ENCODE results near the gene COLEC12. TPM values are rescaled to one million over a fixed set of nuclear protein-coding genes. Genes with fewer than 3 reads are reported as not detected.
A peak's percentile ranks its signal among the peaks of the same experiment; 100 is the strongest.

The COLEC12 gene
- total RNA-seq, 3 donors from 2014 or later = 11.7 to 57.3 (median 14.7) TPM

GRCh38 chr18:424668-425067, 75.8 kb downstream of the COLEC12 start:
- no peak overlapping the region for H3K4me3 ChIP-seq
- no peak for DNase-seq (ENCODE audit: low spot score in 2 of 2)
- intact Hi-C loops (cut with DNase I; ENCODE audit: low total_unique reads) = no loop called here
- no peaks in the 10 kb centered on the region for H3K9me3 ChIP-seq
- no peaks in the 10 kb centered on the region for H3K36me3 ChIP-seq
- TF ChIP-seq POLR2AphosphoS5 (IDR thresholded peaks at IDR 0.05) (no peak), POLR2A (IDR thresholded peaks at IDR 0.05) (no peak), CTCF (IDR thresholded peaks at IDR 0.05) (no peak)
- H3K27me3 ChIP-seq = no peaks in the 10 kb centered on the region
- H3K27ac ChIP-seq = peak overlapping the region in 1 of 2 donors; percentile 55
- H3K4me1 ChIP-seq = no peaks in the 10 kb centered on the region

- H3K4me1 ChIP-seq = no peaks in the 10 kb centered on the region
- H3K27me3 ChIP-seq = no peaks in the 10 kb centered on the region
- H3K36me3 ChIP-seq = no peaks in the 10 kb centered on the region
- intact Hi-C loops (cut with DNase I; ENCODE audit: low total_unique reads) = no loop called here
- peak overlapping the region in 1 of 2 donors; percentile 55 for H3K27ac ChIP-seq
- H3K4me3 ChIP-seq = no peak overlapping the region
- TF ChIP-seq CTCF (IDR thresholded peaks at IDR 0.05) (no peak), POLR2AphosphoS5 (IDR thresholded peaks at IDR 0.05) (no peak), POLR2A (IDR thresholded peaks at IDR 0.05) (no peak)
- no peaks in the 10 kb centered on the region for H3K9me3 ChIP-seq
- DNase-seq (ENCODE audit: low spot score in 2 of 2) = no peak
These were observed 76.3 kb downstream of the COLEC12 start for GRCh38 chr18:424071-424661.

DNA sequence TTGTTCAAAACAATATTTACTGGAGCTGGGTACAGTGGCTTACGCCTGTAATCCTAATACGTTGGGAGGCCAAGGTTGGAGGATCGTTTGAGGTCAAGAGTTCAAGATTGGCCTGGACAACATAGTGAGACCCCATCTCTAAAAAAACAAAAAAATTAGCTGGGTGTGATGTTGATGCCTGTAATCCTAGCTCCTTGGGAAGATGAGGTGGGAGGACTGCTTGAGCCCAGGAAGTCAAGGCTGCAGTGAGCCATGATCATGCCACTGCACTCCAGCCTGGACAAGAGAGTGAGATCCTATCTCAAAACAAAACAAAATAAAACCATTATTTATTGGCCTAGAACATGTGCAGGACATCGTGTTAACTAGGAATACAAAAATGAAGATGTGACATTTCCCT, 77.5 kb downstream of the COLEC12 start:
- no peak for DNase-seq (ENCODE audit: low spot score in 2 of 2)
- H3K27ac ChIP-seq = no peak overlapping the region
- no peaks in the 10 kb centered on the region for H3K4me1 ChIP-seq
- H3K36me3 ChIP-seq = no peaks in the 10 kb centered on the region
- H3K9me3 ChIP-seq = no peaks in the 10 kb centered on the region
- intact Hi-C loops (cut with DNase I; ENCODE audit: low total_unique reads) = no loop called here
- H3K27me3 ChIP-seq = no peaks in the 10 kb centered on the region
- TF ChIP-seq POLR2AphosphoS5 (IDR thresholded peaks at IDR 0.05) (no peak), POLR2A (IDR thresholded peaks at IDR 0.05) (no peak), CTCF (IDR thresholded peaks at IDR 0.05) (no peak)
- H3K4me3 ChIP-seq = no peak overlapping the region

GRCh38 chr18:421247-422155, 79.0 kb downstream of the COLEC12 start:
- no peaks in the 10 kb centered on the region for H3K27me3 ChIP-seq
- H3K27ac ChIP-seq = no peak overlapping the region
- TF ChIP-seq POLR2A (IDR thresholded peaks at IDR 0.05) (no peak), CTCF (IDR thresholded peaks at IDR 0.05) (no peak), POLR2AphosphoS5 (IDR thresholded peaks at IDR 0.05) (no peak)
- no peaks in the 10 kb centered on the region for H3K36me3 ChIP-seq
- no peaks in the 10 kb centered on the region for H3K9me3 ChIP-seq
- H3K4me1 ChIP-seq = no peaks in the 10 kb centered on the region
- no peak for DNase-seq (ENCODE audit: low spot score in 2 of 2)
- intact Hi-C loops (cut with DNase I; ENCODE audit: low total_unique reads) = no loop called here
- no peak overlapping the region for H3K4me3 ChIP-seq

DNA sequence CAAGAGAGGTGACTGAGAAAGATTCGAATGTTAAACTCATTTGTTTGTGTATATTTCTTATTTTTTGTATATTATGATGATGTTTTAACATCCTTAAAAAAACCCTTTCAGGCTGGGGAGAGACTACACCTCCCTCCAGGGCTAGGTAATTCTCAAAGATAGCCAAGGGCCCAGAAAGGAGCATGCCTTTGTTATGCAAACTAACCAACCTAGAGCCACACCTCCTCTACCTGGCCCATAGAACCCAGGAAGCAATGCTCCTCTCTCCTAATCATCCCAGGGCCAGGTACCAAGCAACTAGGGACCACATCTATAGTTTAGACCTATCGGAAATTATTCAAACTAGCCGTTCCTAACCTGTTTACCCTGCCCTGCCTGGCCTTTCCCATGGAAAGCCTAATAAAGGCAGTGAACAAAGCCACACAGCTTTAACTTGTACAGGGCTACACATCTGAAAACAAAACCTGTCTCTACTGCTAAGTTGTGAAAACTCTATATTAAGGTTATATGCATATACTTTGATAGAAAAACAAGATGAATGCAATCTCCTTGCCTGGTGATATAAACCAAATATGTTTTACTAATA, 79.7 kb downstream of the COLEC12 start:
- Histone ChIP-seq H3K36me3 (no peaks in the 10 kb centered on the region), H3K4me3 (no peak overlapping the region), H3K9me3 (no peaks in the 10 kb centered on the region), H3K27ac (no peak overlapping the region), H3K27me3 (no peaks in the 10 kb centered on the region), H3K4me1 (no peaks in the 10 kb centered on the region)
- DNase-seq (ENCODE audit: low spot score in 2 of 2) = no peak
- no peak for TF ChIP-seq POLR2A (IDR thresholded peaks at IDR 0.05)
- no peak for TF ChIP-seq CTCF (IDR thresholded peaks at IDR 0.05)
- intact Hi-C loops (cut with DNase I; ENCODE audit: low total_unique reads) = no loop called here
